Fibroblast of the conjunctiva (primary cell): ENCODE data around the gene MAP3K20.
"Not testable (repeated sequence)": the region's sequence is repeated elsewhere in the genome, so short reads cannot be mapped to it uniquely, and the experiment has no call there.

ENCODE experiments used
- DNase-seq: peaks from one replicate; pipeline ENCODE4 v3.0.0-alpha.2; 2010; ENCODE audit warnings: low read depth

The MAP3K20 gene

DNA sequence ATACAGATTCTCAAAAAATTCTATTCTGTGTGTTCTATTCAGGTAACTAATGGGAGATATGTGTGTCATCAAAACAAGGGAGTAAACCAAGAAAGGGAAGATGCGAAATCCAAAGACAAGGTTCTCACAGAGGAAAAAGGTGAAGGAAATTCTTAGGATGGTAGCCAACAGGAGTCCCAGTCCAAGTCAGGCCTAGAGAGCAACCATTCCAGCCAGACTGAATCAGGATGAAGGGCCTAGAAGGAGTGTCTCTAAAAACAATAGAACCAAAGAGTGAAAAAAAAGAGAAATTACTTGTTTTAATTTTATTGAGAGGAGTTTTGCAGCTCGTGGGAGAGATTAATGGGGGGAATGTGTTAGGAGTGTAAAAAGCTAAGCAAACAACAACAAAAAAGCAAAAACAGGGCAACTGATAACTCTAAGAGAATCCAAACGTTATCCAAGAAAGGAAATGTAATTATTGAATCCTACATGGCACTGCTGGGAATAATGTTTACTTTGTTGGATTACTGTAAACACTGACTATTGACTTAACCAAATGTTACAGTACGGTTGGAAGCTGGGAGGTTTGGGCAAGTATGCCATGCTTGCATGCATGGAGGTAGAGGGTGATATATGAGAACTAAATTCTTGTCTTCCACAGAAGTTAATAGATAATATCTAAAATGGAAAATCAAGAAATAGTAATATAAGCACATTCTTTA lies 12.3 kb downstream of the MAP3K20 start:
- DNase-seq, result no peak

DNA sequence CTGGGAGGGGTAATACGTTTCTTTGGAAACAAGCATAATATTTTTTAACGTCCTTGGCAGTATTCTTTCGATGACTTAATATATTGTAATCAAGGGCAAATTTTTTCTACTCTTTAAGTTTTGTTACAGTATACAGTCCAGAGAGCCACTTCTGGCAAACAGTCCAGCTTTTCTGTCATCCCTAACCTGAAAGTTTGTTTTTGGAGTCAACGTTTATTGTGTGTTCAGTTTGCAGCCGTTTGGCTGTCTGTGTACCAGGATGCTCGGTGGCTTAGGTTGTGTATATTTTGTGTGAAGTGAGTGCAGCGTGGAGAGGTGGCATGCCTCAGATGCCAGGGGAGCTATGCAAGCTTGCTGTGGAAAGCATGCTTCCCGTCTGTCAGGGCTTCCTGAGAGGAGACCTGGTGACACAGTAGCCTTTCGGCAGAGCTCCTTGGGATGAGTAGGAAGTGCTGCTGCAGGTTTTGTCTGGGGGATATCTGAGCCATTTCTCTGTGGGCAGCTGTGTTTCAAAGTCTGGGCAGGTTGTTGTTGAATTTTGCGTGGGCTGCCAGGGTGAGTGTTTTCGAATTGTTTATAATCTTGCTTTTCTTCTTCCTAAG lies 14.7 kb downstream of the MAP3K20 start:
- DNase-seq, result peak; percentile 44

DNA sequence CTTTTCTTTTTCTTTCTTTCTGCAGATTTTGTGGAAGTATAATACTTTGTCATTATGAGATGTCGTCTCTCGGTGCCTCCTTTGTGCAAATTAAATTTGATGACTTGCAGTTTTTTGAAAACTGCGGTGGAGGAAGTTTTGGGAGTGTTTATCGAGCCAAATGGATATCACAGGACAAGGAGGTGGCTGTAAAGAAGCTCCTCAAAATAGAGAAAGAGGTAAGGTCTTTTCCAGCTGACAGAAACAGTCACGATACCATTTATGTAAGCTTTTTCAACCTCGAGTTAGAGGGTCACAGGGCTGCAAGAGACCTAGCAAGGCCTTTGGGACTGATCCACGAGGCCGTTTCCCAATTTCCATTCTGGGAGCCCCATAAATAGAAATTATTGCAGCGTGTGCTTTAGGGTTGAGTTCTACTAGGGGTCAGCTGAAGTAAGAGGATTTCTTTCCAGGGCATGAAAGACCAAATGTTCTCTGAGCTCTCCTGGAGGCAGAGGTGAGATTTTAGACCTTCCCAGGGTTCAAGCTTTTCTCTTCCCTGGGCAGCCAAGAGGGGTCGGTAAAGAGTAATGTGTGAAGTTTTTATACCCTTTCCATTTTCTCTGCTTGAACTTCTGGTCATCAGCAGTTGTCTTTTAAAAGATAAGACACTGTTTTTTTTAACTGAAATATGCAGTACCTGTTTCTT lies 15.5 kb downstream of the MAP3K20 start:
- DNase-seq, result no peak

DNA sequence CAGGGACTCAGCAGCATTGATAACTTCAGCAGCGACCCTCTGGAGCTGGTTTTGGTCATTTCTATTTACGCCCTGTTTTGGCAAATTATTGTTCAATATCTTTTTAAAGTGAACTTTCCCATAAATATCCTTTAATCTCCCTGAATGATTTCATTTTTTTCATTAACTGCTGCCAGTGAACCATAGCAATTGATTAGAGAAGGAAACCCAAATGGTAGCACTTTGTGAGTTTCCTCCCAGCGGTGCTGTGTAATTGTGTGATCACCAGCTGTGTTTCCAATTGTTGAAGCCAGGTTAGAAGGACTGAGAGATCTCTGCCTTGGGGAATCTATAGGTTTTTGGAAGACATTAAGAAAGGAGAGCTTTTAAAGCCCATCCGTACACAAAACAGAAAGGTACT lies 16.3 kb downstream of the MAP3K20 start:
- DNase-seq, result no peak

DNA sequence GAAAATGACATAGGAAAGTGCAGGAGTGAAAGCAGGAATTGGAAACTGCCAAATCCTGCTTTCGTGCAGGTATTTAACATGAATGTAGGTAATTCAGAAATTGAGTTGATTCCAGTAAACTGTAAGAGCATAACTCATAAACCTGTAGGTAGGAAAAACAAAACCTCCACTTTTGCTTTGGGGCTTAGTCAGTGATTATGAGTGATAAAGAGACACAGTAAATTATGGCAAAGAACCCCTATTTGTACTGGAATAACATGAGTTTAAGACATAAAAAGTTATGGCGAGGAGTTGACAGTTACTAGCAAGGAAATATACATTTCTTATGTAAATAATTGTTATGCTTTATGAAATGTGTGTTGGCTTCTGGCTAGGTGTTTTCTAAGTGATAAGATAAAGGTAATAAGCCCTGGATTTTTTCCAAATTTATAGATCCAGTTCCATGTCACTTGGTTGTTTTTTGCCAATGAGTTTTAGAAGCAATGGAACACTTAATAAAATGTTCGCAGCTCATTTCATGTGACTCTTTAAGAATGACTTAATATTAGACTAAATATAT lies 17.3 kb downstream of the MAP3K20 start:
- DNase-seq, result no peak

DNA sequence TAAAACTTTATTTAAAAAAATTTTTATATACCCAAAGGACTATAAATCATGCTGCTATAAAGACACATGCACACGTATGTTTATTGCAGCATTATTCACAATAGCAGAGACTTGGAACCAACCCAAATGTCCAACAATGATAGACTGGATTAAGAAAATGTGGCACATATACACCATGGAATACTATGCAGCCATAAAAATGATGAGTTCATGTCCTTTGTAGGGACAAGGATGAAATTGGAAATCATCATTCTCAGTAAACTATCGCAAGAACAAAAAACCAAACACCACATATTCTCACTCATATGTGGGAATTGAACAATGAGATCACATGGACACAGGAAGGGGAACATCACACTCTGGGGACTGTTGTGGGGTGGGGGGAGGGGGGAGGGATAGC lies 18.0 kb downstream of the MAP3K20 start:
- not testable (repeated sequence) for DNase-seq

DNA sequence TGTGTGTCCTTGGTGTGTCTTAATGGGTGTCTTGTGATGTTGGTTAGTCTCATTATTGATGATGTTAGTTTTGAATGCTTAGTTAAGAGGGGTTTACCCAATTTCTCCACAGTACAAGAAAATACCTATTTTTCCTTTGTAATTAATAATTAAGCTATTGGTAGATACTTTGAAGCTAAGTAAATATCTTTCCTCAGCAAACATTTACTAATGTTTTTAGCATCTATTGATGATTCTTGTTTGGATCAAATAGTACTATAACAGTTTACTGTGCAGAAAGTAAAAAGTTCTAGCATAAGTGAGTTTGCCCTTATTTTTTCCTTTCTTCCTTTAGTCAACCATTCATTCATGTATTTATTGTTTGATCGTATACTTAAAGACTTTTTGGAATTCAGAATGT lies 19.1 kb downstream of the MAP3K20 start:
- no peak for DNase-seq

DNA sequence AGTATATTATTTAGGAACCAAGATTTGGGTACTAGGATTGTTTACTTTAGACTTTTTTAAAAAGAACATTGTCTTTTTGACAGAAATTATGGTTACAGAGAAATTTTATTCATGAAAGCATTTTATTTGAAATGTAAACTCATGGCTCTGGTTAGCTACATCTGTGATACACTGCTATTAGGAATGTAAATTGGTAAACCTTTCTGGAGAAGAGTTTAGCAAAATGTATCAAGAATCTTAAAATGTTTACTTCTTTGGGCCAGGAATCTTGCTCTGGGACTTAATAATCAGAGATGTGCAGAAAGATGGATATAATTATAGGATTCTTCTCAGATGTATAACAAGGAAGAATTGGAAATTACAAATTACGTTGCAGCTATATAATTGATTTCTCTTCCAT lies 19.7 kb downstream of the MAP3K20 start:
- DNase-seq, result no peak

DNA sequence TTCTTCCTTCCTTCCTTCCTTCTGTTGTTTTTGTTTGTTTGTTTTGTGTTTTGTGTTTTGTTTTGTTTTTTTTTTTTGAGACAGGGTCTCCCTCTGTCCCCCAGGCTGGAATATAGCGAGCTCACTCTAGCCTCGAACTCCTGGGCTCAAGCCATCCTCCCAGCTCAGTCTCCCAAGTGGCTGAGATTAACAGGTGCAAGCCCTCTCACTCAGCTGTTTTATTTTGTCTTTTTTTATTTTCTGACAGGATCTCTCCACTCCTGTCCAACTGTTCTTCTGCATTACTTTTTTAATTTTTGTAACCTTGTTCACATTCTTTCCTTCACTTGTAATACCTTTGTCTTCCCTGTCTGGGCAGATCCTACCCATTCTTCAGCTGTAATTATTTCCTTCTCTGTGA lies 23.6 kb downstream of the MAP3K20 start:
- no peak for DNase-seq

DNA sequence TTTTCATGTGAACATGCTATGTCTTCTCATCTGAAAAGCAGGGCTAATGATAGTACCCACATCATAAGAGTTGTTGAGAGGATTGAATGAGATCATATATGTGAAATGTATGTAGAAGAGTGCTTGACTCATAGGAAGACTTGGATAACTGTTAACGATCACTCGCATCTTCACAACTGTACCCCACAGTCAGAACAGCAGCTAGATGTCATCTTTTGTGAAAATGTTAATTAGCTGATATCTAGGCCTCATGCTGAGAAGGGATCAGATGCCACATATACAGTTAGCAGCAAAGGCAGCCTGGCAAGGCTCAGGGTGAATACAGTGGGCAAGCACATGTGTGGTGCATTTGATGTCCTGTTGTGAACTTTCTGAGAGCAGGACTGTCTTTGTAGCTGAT lies 24.2 kb downstream of the MAP3K20 start:
- DNase-seq, result no peak

DNA sequence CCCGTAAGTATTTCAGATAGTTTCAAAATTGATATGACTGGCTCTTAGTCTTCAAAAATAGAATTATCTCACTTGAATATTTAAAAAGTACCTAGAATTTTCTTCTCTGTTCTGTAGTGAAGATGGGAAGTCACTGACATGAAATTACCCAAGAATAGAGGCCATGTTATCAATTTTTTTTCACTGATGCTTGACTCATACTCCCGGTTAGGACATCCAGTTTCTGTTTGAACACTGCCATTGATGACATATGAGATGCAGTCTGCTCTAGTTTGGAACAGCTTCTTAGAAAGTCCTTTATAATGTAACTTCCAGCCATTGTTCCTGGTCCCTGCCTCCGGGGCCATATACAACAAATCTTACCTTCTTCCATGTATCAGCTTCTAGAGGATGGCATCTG lies 26.0 kb downstream of the MAP3K20 start:
- DNase-seq, result no peak

DNA sequence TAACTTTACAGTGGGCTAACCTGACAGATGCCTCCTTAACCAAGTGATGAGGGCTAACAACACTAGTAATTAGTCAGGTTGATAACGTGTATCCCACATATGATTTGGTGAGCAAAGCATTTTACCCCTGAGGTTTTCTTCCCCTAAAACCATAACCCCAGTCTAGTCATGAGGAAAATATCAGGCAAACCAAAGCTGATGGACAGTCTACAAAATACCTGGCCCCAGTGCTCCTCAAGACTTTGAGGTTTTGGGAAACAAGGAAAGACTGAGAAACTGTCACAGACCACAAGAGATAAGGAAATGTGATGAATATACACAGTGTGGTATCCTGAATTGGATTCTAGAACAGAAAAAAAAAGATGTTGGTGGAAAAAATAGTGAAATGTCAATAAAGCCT lies 28.5 kb downstream of the MAP3K20 start:
- no peak for DNase-seq

DNA sequence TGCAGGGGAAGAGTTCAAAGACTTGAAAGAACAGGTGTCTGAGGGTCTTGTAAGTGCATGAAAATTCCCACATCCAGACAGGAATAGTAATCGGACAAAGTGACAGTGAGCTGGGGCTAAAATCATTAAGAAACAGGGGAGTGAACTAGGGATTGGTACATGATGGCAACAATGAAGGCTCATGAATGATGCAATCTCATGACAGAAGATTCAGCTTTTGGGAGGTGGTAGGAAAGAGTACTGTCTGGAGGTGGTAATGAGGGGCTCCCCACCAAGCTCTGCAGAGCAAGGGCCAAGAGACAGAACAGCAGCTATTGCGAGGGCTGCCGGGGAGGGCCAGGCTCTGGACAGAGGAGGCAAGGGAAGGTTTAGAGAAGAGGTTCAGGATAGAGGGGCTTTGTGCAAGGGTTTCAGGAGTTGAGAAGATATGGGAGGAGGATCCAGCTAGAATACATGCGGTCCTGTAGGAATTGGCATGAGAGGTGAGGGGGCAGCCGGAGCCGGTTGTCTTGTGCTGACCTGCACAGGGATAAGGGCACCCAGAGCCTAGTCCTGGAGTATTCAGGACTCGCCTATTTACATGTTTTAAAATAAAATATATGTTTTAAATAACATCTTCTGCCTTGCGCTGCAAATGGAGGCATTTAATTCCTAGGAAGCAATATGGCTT lies 31.4 kb downstream of the MAP3K20 start:
- no peak for DNase-seq

DNA sequence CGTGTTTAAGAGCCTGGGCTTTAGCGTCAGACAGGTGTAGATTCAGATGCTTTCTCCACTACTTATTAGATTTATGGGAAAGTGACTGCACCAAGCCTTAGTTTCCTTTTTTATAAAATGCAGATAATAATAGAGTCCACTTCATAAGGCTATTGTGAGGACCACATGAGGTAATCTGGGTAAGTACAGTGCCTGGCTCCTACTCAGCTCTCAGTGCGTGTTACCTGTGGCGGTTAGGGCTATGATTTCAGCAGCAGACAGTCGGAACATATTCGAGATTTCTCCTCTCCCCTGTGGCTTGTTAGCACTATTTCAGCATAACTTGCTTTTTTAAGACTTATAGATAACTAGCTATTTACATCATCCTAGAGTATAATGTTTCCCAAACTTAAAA lies 32.0 kb downstream of the MAP3K20 start:
- DNase-seq, result no peak

DNA sequence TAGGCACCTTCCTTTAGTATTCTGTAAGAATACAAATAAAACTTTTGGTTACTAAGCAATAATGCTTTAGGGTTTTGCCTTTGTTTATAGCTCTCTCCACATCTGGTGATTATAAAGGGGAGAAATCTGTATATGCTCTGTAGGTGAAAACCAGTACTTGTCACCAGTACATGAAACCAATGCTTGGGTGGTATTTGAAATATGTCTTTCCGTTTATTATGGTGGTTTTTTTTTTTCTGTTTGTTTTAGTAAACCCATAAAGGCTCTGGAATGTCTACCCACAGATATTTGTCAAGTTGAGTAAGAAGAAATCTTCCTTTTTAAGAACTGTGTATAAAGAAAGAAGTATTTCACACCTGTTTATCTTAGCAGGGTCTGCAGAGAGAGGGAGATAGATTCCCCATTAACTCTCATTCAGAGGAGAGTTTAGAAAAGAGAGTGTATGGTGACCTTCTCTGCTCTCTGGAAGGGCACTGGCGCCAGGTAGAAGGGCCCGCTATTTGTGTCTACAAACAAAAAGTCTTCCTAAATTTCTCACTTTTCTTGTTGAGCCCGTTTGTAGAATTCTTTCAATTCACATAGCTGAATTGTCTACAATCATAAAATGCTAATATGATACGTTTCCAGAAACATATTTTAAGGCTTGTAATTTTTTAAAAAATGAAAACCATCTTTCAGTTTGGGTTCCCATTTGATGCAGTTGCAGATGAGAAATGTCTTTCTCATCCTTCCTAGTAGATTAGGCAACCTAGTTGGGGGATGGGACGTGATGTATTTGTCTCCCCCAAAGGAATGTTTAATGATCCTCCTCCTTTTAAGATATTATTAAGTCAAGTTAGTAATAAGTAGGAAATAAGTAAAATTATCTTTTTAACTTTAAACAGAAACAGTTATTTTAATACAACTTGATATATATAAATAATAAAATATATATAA lies 33.9 kb downstream of the MAP3K20 start:
- DNase-seq, result peak; percentile 39

DNA sequence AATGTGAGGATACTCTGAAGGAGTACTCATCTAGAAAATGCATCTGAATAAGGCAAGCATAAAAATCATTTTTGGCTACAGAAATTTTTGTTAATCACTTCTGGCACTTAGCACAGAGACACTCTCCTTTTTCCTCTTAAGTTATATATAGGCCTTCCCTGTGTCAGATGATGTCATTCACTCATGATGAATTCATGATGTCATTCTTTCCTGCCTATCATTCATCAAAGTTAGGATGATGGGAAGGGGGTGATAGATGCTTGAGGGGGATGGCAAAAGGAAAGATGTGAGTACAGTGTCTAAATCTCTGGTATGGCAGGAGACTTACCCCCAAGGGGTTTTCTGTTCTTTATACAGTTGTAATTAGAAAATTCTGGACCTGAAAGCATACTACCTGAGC lies 42.0 kb downstream of the MAP3K20 start:
- no peak for DNase-seq

DNA sequence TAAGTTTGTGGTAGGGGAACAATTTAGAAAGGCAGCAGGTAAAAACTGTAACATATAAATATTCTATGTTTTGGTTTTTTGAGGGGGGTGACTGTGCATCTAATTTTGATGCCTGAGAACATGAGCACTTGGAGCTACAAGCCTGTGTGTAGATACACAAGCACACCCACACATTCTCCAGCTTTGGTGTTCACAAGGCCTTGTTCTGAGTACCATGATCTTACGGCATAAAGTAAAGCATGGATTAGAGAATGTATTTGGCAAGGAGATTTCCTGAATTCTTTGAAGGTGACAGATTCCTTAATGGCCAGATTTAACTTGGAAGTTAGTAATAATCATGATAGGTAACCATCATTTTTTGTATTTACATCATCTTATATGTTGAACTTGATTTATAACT lies 42.7 kb downstream of the MAP3K20 start:
- no peak for DNase-seq

DNA sequence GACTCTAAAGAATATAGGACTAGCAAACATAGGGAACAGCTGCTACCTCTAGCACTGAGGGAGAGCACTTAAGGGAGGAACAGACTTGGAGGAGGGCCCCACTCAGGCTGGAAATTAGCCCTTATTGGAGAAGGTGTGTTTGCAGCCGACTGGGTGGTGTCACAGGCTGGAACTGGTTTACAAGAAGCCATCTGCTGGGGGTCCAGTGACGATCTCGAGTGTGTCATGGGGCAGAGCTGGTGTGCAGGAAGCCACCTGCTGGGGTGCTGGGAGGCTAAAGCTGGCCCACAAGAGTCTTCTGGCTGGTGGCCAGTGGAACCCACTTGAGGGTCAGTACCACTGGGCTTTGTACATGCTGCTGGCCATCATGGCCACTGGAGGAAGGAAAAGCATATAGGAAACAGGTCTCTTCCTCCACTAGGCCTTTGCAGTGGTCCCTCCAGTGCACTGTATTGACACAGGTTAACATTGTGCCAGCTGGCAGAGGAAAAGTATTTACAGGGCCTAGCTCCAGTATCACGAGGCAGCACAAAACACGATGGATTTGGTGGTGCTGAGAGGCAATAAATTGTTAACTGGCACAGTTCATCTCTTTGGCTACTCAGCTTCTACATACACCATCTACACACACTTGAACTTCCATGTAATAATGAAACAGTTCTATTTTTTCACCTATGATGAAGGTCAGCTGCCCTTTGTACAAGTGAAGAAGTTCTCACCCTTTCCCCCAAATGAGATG lies 43.6 kb downstream of the MAP3K20 start:
- peak; percentile 21 for DNase-seq

DNA sequence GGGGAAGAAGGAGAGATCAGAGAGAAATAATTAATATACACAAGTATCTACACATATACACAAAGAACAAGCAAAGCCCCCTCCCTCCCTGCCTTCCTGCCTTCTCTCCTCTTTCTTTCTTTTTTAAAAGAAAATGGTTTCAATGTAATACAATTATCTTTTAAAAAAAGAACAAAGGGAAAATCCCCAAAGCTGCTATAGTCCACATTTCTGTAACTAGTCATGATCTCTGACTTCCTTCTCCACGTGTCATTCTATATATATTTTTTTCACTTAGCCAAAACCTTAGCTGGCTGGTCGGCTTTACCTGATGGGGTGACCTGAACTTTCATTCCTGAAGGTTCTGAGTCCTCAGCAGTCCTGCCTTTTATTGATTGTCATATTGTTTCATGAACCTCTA lies 44.3 kb downstream of the MAP3K20 start:
- DNase-seq, result no peak

DNA sequence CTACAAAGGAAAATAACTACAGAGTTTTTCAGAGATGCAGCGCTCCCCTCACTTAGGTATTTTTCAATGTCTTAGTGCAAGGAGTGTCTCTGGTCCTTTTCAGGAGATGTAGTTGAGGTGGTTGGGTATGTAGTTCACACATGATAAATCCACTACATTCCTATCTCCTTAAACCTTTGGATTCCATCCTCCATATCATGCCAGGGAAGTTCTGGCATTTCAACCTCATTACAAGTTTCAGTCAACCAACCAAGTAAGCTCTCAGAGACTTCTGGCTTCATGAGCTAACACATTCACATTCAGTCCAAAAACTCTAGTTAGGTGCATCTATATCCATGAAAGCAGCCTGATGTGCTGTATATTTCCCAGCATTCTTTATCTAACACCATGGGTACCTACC lies 47.3 kb downstream of the MAP3K20 start:
- no peak for DNase-seq

DNA sequence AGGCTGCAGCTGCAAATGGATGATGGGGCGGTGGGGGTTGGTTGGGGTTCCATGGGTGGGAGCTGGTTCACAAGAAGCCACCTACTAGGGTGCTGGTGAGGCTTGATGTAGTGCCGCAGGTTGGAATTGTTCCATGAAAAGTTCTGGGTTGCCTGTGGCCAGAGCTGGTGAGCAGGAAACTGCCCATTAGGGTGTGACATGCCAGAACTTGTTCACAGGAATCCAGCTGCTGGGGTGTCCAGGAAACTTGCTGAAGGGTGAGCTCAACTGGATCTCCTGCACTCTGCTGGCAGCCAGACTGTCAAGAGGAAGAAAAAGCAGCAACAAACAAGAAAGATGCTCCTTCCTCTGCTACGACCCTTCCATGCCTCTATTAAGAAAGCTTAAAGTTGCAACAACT lies 48.8 kb downstream of the MAP3K20 start:
- DNase-seq, result no peak
